Measurements from ENCODE around the gene NETO1. TPM values are rescaled to one million over a fixed set of nuclear protein-coding genes. Genes with fewer than 3 reads are reported as not detected.

NETO1 gene
- polyA plus RNA-seq, 1 donor (not counting 4 experiments of a cell fraction or from before 2014, with no cell fraction given): 19.2 TPM

GRCh38 chr18:72808680-72809079 lies 59.1 kb downstream of the NETO1 start:
- no peak for TF ChIP-seq CTCF (optimal IDR thresholded peaks at IDR 0.05 in 1 of 3, IDR thresholded peaks at IDR 0.05 in 1 of 3, conservative IDR thresholded peaks at IDR 0.05 in 1 of 3; ENCODE audit: extremely low read depth in 1 of 3, insufficient read depth in 2 of 3, low read length in 3 of 3)
- TF ChIP-seq EZH2 (IDR thresholded peaks at IDR 0.05; ENCODE audit: low read length): no peak
- H3K4me2 ChIP-seq (ENCODE audit: control insufficient read depth, extremely low read depth, insufficient read depth, low read depth, low read length): no peak overlapping the region
- DNase-seq (ENCODE audit: low read depth, low spot score): no peak
- H3K27me3 ChIP-seq (ENCODE audit: control insufficient read depth, extremely low read depth, insufficient read depth, low read length): no peaks in the 10 kb centered on the region
- H3K9ac ChIP-seq (ENCODE audit: control insufficient read depth, extremely low read depth, insufficient read depth, low read length): no peak overlapping the region
- no peaks in the 10 kb centered on the region for H3K9me1 ChIP-seq (ENCODE audit: control insufficient read depth, extremely low read depth, insufficient read depth, low read length)
- no peaks in the 10 kb centered on the region for H3K36me3 ChIP-seq (ENCODE audit: control insufficient read depth in 2 of 2, extremely low read depth in 1 of 2, insufficient read depth in 2 of 2, low read length in 2 of 2)
- dilution Hi-C loops (cut with MboI; ENCODE audit: extremely low pct_ligation_motif_present, low sequenced_read_pairs): no loop called here
- H4K20me1 ChIP-seq (ENCODE audit: control insufficient read depth, extremely low read depth, insufficient read depth, low read length): no peaks in the 10 kb centered on the region
- H3K4me3 ChIP-seq (ENCODE audit: control insufficient read depth in 2 of 3, extremely low read depth in 1 of 3, insufficient read depth in 2 of 3, low read depth in 1 of 3, low read length in 3 of 3): no peak overlapping the region
- H3K27ac ChIP-seq (ENCODE audit: control insufficient read depth, insufficient read depth, low read length): no peak overlapping the region
- no peak for FAIRE-seq
- H2AFZ ChIP-seq (ENCODE audit: control insufficient read depth, low read length): no peak overlapping the region
- no peaks in the 10 kb centered on the region for H3K4me1 ChIP-seq (ENCODE audit: control insufficient read depth, extremely low read depth, insufficient read depth, low read length)
- H3K9me3 ChIP-seq (ENCODE audit: control insufficient read depth, low read depth, low read length): no peaks in the 10 kb centered on the region
- no peaks in the 10 kb centered on the region for H3K79me2 ChIP-seq (ENCODE audit: control insufficient read depth, insufficient read depth, low read length)

GRCh38 chr18:72799106-72799505 lies 68.7 kb downstream of the NETO1 start:
- H3K27ac ChIP-seq (ENCODE audit: control insufficient read depth, insufficient read depth, low read length): no peak overlapping the region
- no peaks in the 10 kb centered on the region for H3K4me1 ChIP-seq (ENCODE audit: control insufficient read depth, extremely low read depth, insufficient read depth, low read length)
- H4K20me1 ChIP-seq (ENCODE audit: control insufficient read depth, extremely low read depth, insufficient read depth, low read length): no peaks in the 10 kb centered on the region
- no peaks in the 10 kb centered on the region for H3K36me3 ChIP-seq (ENCODE audit: control insufficient read depth in 2 of 2, extremely low read depth in 1 of 2, insufficient read depth in 2 of 2, low read length in 2 of 2)
- DNase-seq (ENCODE audit: low read depth, low spot score) (no peak), FAIRE-seq (no peak)
- H3K27me3 ChIP-seq (ENCODE audit: control insufficient read depth, extremely low read depth, insufficient read depth, low read length): no peaks in the 10 kb centered on the region
- TF ChIP-seq EZH2 (IDR thresholded peaks at IDR 0.05; ENCODE audit: low read length): no peak
- TF ChIP-seq CTCF (optimal IDR thresholded peaks at IDR 0.05 in 1 of 3, IDR thresholded peaks at IDR 0.05 in 1 of 3, conservative IDR thresholded peaks at IDR 0.05 in 1 of 3; ENCODE audit: extremely low read depth in 1 of 3, insufficient read depth in 2 of 3, low read length in 3 of 3): no peak
- no peak overlapping the region for H3K4me2 ChIP-seq (ENCODE audit: control insufficient read depth, extremely low read depth, insufficient read depth, low read depth, low read length)
- H3K79me2 ChIP-seq (ENCODE audit: control insufficient read depth, insufficient read depth, low read length): no peaks in the 10 kb centered on the region
- no peaks in the 10 kb centered on the region for H3K9me3 ChIP-seq (ENCODE audit: control insufficient read depth, low read depth, low read length)
- dilution Hi-C loops (cut with MboI; ENCODE audit: extremely low pct_ligation_motif_present, low sequenced_read_pairs): no loop called here
- no peak overlapping the region for H3K9ac ChIP-seq (ENCODE audit: control insufficient read depth, extremely low read depth, insufficient read depth, low read length)
- H2AFZ ChIP-seq (ENCODE audit: control insufficient read depth, low read length): no peak overlapping the region
- no peaks in the 10 kb centered on the region for H3K9me1 ChIP-seq (ENCODE audit: control insufficient read depth, extremely low read depth, insufficient read depth, low read length)
- H3K4me3 ChIP-seq (ENCODE audit: control insufficient read depth in 2 of 3, extremely low read depth in 1 of 3, insufficient read depth in 2 of 3, low read depth in 1 of 3, low read length in 3 of 3): no peak overlapping the region
